ENCODE measurements around the gene CRTAC1. TPM values are rescaled to one million over a fixed set of nuclear protein-coding genes. Genes with fewer than 3 reads are reported as not detected.
A peak's percentile ranks its signal among the peaks of the same experiment; 100 is the strongest.

The CRTAC1 gene
- total RNA-seq, 4 donors from 2014 or later = 1.2 to 5.7 (median 1.7) TPM

DNA sequence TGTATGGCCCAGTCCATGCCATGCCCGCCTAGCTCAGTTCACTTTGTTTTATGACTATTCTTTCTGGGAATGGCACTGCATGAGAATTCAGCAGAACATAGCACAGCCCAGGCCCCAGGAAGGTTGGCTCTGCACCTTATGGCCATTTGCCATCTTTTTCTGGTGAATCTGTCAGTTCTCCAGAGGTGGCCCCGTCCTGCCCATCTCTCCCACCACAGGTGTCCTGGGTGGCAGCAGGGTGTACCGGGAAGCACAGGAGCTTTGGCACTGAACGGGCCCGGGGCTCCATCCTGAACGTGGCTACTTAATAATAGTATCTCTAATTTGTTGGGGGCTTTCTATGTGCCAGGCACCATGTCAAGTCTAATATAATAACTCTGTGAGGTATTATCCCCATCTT lies 156.1 kb downstream of the CRTAC1 start:
- 100% methylated on average over 1 of the region's 6 CpGs for WGBS, 2 donors (ENCODE audit: low coverage in 1 of 2)
- no peaks in the 10 kb centered on the region for H3K36me3 ChIP-seq
- no peak overlapping the region for H3K4me3 ChIP-seq
- ATAC-seq = no peak
- peaks cover 61% of the 10 kb centered on the region for H3K27me3 ChIP-seq
- peaks cover 0 to 4% (median under 1%) of the 10 kb centered on the region in 3 donors for H3K4me1 ChIP-seq
- TF ChIP-seq, protein P1, sequence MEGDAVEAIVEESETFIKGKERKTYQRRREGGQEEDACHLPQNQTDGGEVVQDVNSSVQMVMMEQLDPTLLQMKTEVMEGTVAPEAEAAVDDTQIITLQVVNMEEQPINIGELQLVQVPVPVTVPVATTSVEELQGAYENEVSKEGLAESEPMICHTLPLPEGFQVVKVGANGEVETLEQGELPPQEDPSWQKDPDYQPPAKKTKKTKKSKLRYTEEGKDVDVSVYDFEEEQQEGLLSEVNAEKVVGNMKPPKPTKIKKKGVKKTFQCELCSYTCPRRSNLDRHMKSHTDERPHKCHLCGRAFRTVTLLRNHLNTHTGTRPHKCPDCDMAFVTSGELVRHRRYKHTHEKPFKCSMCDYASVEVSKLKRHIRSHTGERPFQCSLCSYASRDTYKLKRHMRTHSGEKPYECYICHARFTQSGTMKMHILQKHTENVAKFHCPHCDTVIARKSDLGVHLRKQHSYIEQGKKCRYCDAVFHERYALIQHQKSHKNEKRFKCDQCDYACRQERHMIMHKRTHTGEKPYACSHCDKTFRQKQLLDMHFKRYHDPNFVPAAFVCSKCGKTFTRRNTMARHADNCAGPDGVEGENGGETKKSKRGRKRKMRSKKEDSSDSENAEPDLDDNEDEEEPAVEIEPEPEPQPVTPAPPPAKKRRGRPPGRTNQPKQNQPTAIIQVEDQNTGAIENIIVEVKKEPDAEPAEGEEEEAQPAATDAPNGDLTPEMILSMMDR (IDR thresholded peaks at IDR 0.05) = no peak
- no peak for TF ChIP-seq POLR2A (IDR thresholded peaks at IDR 0.05)
- no peak for TF ChIP-seq POLR2AphosphoS5 (IDR thresholded peaks at IDR 0.05)
- TF ChIP-seq EP300 (IDR thresholded peaks at IDR 0.05) = no peak
- H3K27ac ChIP-seq = no peak overlapping the region
- H3K9me3 ChIP-seq = no peaks in the 10 kb centered on the region

DNA sequence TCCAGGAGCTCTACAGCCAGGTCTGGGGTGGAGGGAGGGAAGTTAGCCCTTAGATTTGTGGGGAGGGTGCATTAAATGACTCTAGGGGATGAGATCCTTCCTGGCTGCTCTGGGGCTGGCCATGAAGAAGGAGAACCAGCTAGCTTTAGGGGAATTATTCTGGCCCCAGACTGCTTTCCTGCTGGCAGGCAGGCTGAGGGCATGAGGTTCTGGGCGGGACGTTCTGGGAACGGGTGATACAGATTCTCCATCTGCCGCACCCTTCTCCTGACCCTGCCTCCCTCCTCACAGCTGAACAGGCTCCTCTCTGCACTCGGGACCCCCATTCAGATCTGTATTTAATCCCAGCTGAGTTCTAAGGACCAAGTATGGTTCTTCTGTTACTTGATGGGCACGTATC lies 156.9 kb downstream of the CRTAC1 start:
- H3K9me3 ChIP-seq = no peaks in the 10 kb centered on the region
- peaks cover 4 to 12% (median 8%) of the 10 kb centered on the region in 3 donors for H3K4me1 ChIP-seq
- H3K36me3 ChIP-seq = no peaks in the 10 kb centered on the region
- ATAC-seq = no peak
- H3K27ac ChIP-seq = no peak overlapping the region
- TF ChIP-seq POLR2A (IDR thresholded peaks at IDR 0.05) (no peak), EP300 (IDR thresholded peaks at IDR 0.05) (no peak), POLR2AphosphoS5 (IDR thresholded peaks at IDR 0.05) (no peak)
- TF ChIP-seq, protein P1 (IDR thresholded peaks at IDR 0.05) = no peak
- 50 to 51% methylated on average over 2 to 3 of the region's 6 CpGs for WGBS, 2 donors (ENCODE audit: low coverage in 1 of 2)
- H3K27me3 ChIP-seq = peaks cover 61% of the 10 kb centered on the region
- H3K4me3 ChIP-seq = no peak overlapping the region

DNA sequence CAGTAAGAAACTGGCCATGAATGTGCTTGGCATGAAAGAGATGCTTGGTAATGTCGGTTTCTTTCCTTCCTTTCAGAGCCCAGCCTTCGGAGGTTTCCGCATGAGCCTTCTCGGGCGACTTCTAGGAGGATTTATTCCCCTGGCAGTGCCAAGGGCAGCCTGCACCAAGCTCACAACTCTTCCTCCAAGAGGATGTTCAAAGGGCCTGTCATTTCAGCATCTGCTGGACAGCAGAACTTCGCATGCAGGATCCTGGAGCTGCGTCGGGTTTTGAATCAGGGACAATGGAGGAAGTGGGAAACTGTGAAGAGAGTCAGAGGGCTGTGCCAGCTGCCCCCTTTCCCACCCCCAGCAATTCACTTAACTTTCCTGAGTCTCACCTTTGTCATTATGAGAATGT lies 159.4 kb downstream of the CRTAC1 start:
- no peaks in the 10 kb centered on the region for H3K36me3 ChIP-seq
- WGBS, 2 donors (ENCODE audit: low coverage in 1 of 2) = 68 to 78% methylated on average over 4 to 8 of the region's 8 CpGs
- ATAC-seq = no peak
- H3K27me3 ChIP-seq = peaks cover 57% of the 10 kb centered on the region
- H3K27ac ChIP-seq = no peak overlapping the region
- H3K9me3 ChIP-seq = no peaks in the 10 kb centered on the region
- TF ChIP-seq POLR2A (IDR thresholded peaks at IDR 0.05) (no peak), EP300 (IDR thresholded peaks at IDR 0.05) (no peak)
- H3K4me3 ChIP-seq = no peak overlapping the region
- peaks cover 4 to 15% (median 8%) of the 10 kb centered on the region in 3 donors for H3K4me1 ChIP-seq

DNA sequence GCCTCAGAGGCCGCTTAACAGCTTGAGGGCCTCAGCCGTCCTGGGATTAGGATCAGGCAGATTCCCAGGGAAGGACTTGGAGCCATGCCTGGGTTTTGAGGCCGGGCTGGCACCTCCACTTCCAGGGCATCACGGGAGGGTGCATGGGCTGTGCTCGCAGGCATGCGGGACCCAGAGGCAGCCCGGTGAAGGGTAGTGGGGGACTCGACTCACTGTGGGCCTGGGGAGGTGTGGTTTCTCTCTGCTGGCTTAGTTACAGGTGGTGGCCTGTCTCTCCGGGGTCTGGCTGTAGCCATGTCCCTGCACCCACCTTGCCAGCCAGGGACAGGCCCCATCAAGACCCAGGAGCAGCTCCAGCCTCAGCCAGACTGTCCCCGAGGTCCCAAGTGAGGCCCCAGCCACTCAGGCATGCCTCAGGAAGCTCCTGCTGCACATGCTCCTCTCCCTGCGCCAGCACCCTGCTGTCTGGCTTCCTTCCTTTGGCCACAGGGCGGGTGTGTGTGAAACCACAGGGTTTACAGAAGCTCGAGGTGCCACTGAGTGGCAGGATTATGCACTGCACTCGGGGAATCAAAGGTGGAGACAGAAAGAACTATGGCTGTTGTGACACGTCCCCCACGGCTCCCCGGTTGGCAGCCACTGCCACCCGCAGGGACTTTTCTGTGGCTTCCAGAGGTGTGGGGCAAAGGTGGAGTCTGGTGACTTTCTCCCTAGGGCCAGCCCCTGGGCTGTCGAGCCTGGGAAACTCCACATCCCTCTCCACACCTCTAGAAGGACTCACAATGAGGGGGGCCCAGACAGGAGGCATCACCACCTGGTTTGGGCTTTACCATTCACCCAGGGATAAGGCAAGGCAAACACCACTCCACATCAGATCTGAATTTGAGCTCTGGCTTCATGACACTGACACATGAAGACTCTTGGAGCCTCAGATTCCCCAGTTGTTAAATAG lies 161.1 kb downstream of the CRTAC1 start:
- WGBS, 2 donors (ENCODE audit: low coverage in 1 of 2) = 20 to 28% methylated on average over 1 to 2 of the region's 19 CpGs
- H3K27ac ChIP-seq = peak overlapping the region in 1 of 4 donors; percentile 51
- TF ChIP-seq, protein P1 (IDR thresholded peaks at IDR 0.05) = peak in 3 of 4 experiments; percentile 83 to 90 (median 88)
- no peak for TF ChIP-seq POLR2AphosphoS5 (IDR thresholded peaks at IDR 0.05)
- ATAC-seq = peak; percentile 92
- H3K4me1 ChIP-seq = peaks cover 4 to 15% (median 8%) of the 10 kb centered on the region in 3 donors
- H3K27me3 ChIP-seq = peaks cover 60% of the 10 kb centered on the region
- no peak overlapping the region for H3K4me3 ChIP-seq
- H3K9me3 ChIP-seq = no peaks in the 10 kb centered on the region
- H3K36me3 ChIP-seq = no peaks in the 10 kb centered on the region

DNA sequence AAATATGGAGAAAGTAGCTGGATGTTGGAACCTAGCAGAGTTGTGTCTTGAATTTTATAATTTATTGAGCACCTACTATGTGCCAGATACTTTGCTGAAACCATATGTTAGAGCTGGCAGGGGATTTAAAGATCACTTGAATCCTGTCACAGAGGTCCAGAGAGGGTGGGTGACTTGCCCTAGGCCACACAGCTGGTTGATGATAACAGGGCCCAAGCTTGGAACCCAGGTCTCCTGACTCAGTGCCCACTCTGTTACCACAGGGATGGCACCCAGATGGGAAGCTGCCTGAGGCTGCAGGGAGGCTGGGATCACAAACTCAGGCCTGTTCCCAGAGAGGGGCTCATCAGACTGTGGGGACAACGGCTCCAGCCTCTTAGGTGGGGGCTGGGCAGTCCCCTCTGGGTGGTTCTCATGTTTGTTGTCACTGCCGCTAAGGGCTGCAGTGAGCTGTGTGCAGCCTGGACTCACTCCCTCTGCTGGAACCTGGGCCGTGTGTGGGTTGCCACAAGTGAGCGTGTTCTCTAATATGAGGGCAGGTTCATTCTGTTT lies 162.2 kb downstream of the CRTAC1 start:
- TF ChIP-seq POLR2A (IDR thresholded peaks at IDR 0.05) = no peak
- TF ChIP-seq, protein P1 (IDR thresholded peaks at IDR 0.05) = no peak
- TF ChIP-seq POLR2AphosphoS5 (IDR thresholded peaks at IDR 0.05) = no peak
- no peak for TF ChIP-seq EP300 (IDR thresholded peaks at IDR 0.05)
- Histone ChIP-seq H3K27ac (no peak overlapping the region), H3K27me3 (peaks cover 67% of the 10 kb centered on the region), H3K9me3 (no peaks in the 10 kb centered on the region), H3K36me3 (no peaks in the 10 kb centered on the region), H3K4me3 (no peak overlapping the region), H3K4me1 (peaks cover 4 to 15% (median 8%) of the 10 kb centered on the region in 3 donors)
- WGBS, 2 donors (ENCODE audit: low coverage in 1 of 2) = 33% methylated on average over 3 of the region's 4 CpGs; no CpG with 5 or more reads in 1 of the 2 donors
- no peak for ATAC-seq
